Measurements from ENCODE around the gene DMD. TPM values are rescaled to one million over a fixed set of nuclear protein-coding genes. Genes with fewer than 3 reads are reported as not detected.

The DMD gene
- total RNA-seq, 6 experiments from 2014 or later: 18.7 to 43.4 (median 32.9) TPM

DNA sequence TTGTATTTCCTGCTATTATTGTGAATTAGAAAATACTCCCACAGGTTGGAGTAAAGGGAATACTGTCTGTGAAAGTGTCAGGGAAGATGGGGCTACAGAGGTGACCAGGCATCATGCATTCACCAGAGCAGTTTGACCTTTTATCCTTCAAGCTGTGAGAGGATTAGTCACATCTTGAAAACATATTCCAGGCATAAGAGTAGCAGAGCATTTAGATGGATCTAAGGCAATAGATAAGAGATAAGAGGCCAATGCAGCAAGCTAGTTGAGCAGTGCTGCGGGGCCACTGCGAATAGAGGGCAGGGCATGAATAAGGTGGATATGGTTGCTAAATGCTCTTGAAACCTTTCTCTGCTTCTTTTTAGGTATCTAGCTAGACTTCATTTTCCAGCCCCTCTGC is 1668.8 kb downstream of the DMD start:
- WGBS (ENCODE audit: insufficient coverage, low coverage, low lambda C conversion rate, missing lambda C conversion rate): 80% methylated on average over 2 of the region's 2 CpGs
- no peak overlapping the region for H3K4me3 ChIP-seq
- no peaks in the 10 kb centered on the region for H3K36me3 ChIP-seq
- H3K27me3 ChIP-seq: no peaks in the 10 kb centered on the region
- no peak for DNase-seq
- ATAC-seq: no peak
- TF ChIP-seq, protein P1, sequence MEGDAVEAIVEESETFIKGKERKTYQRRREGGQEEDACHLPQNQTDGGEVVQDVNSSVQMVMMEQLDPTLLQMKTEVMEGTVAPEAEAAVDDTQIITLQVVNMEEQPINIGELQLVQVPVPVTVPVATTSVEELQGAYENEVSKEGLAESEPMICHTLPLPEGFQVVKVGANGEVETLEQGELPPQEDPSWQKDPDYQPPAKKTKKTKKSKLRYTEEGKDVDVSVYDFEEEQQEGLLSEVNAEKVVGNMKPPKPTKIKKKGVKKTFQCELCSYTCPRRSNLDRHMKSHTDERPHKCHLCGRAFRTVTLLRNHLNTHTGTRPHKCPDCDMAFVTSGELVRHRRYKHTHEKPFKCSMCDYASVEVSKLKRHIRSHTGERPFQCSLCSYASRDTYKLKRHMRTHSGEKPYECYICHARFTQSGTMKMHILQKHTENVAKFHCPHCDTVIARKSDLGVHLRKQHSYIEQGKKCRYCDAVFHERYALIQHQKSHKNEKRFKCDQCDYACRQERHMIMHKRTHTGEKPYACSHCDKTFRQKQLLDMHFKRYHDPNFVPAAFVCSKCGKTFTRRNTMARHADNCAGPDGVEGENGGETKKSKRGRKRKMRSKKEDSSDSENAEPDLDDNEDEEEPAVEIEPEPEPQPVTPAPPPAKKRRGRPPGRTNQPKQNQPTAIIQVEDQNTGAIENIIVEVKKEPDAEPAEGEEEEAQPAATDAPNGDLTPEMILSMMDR (IDR thresholded peaks at IDR 0.05): no peak
- H3K4me1 ChIP-seq: no peaks in the 10 kb centered on the region
- no peak overlapping the region for H3K27ac ChIP-seq
- H3K9me3 ChIP-seq: no peaks in the 10 kb centered on the region
- intact Hi-C loops (cut with DNase I): no loop called here

DNA sequence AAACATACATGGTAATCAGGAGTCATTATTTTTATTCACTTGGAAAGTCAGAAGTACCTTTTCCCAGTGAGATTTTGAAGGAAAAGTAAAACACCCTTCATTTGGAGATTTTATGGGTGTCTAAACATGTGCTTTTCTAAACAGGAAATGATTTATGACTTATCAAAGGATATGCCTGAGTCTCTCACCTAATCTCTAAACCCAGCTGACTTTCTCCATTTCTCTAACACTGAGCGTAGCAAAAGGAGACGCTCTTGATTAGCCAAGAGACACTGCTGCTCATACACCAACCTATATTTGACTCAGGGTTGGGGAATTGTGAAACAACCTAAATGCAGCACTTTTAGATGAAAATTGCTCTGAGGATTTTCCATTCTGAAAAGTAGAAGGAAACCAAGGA is 1671.0 kb downstream of the DMD start:
- Histone ChIP-seq H3K9me3 (no peaks in the 10 kb centered on the region), H3K27me3 (no peaks in the 10 kb centered on the region), H3K4me3 (no peak overlapping the region), H3K36me3 (no peaks in the 10 kb centered on the region), H3K4me1 (no peaks in the 10 kb centered on the region), H3K27ac (no peak overlapping the region)
- intact Hi-C loops (cut with DNase I): no loop called here
- DNase-seq: no peak
- ATAC-seq: no peak
- WGBS (ENCODE audit: insufficient coverage, low coverage, low lambda C conversion rate, missing lambda C conversion rate): 50% methylated on average over 2 of the region's 2 CpGs
- TF ChIP-seq, protein P1 (IDR thresholded peaks at IDR 0.05): no peak

DNA sequence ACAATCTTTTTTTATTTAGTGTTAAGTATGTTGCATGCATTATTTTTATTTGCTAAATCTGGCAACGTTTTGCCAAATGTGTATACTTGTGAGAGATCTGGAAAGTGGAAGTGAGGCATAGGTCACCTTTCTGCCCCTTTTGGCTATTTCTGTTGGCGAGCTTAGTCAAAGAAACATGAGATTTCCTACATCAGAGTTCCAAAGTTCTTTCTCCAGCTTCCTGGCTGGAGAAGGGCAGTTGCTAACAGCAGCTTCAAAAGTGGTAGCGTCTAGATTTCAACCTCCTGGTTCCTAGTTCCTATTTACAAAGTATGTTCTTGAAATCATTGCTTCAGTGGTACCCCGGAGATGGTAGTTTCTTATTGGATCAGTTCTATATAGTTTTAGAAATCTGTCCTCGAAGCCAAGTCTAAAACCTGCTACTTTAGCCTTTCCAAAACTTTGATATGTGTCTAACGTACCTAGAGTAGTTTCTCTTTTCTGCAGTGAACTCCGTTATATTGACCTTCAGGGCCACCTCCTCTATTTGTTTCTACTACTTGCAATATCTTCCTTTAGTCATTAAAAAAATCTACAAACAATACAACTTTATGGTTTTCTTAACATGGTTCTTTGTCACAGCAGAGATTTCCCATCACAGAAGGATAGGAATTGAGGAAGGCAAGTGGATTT is 1683.8 kb downstream of the DMD start:
- intact Hi-C loops (cut with DNase I): no loop called here
- Histone ChIP-seq H3K9me3 (no peaks in the 10 kb centered on the region), H3K4me3 (peak overlapping the region in 1 of 3 donors; percentile 20), H3K27ac (peak overlapping the region in 2 of 3 donors; percentile 56 to 63), H3K27me3 (no peaks in the 10 kb centered on the region), H3K36me3 (no peaks in the 10 kb centered on the region), H3K4me1 (no peaks in the 10 kb centered on the region)
- DNase-seq: peak in 1 of 3 donors; percentile 39
- TF ChIP-seq POLR2A (IDR thresholded peaks at IDR 0.05): no peak
- 20% methylated on average over 6 of the region's 7 CpGs for WGBS (ENCODE audit: insufficient coverage, low coverage, low lambda C conversion rate, missing lambda C conversion rate)
- peak; percentile 85 to 95 (median 94) for ATAC-seq

DNA sequence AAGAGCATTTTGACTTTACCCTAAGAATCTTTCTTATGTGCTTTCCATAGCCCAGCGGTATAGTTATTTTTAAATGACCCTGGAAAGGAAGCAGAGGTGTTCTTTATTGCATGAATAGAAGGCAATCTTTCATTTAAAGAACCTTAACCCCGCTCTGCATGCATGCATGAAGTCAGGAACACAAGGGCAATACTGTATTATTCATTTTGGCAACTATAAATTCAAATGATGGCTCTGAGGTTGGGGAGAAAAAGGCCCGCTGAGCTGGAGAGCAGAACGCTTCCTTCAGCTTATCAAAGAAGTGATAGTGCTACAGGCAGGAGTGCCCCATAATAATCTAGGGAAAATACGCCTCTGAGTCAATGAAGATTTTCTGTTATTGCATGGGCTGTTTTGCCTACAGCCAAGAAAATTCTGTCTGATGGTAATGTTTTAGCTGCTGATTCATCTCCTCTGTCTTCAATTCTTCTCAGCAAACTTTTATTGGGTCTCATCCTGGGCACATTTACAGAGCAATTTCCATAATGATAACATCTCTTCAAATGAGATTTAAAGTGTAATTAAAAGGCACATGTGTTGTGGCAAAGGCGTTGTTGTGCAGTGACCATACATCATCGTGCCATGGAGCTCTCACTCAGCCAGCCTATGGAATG is 1687.3 kb downstream of the DMD start:
- no peaks in the 10 kb centered on the region for H3K4me1 ChIP-seq
- H3K9me3 ChIP-seq: no peaks in the 10 kb centered on the region
- ATAC-seq (no peak), DNase-seq (no peak)
- no peak for TF ChIP-seq POLR2A (IDR thresholded peaks at IDR 0.05)
- TF ChIP-seq, protein P1 (IDR thresholded peaks at IDR 0.05): no peak
- no peak overlapping the region for H3K4me3 ChIP-seq
- no peaks in the 10 kb centered on the region for H3K36me3 ChIP-seq
- WGBS (ENCODE audit: insufficient coverage, low coverage, low lambda C conversion rate, missing lambda C conversion rate): 46% methylated on average over 7 of the region's 7 CpGs
- no peak overlapping the region for H3K27ac ChIP-seq
- intact Hi-C loops (cut with DNase I): no loop called here
- H3K27me3 ChIP-seq: no peaks in the 10 kb centered on the region

DNA sequence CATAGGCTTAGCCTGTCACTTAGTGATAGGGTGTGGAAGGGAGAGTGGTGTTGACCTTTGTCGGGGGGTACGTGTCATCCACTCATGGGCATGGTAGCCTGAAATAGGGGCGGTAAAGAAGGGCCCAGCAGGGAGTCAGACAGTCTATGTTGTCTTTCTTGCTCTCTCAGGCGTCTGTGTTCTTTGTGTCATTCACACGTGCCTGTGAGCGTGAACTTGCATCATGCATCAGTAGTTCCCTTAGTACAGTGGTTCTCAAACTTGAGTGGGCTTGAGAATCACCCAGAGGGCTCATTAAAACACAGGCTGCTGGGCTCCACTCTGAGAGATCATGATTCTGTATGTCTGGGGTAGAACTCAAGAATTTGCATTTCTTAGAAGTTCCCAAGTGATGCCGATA is 1688.6 kb downstream of the DMD start:
- no peak for DNase-seq
- H3K9me3 ChIP-seq: no peaks in the 10 kb centered on the region
- H3K27me3 ChIP-seq: no peaks in the 10 kb centered on the region
- H3K4me3 ChIP-seq: no peak overlapping the region
- no peak overlapping the region for H3K27ac ChIP-seq
- no peak for ATAC-seq
- TF ChIP-seq, protein P1 (IDR thresholded peaks at IDR 0.05): no peak
- no peak for TF ChIP-seq POLR2A (IDR thresholded peaks at IDR 0.05)
- H3K4me1 ChIP-seq: no peaks in the 10 kb centered on the region
- no peaks in the 10 kb centered on the region for H3K36me3 ChIP-seq
- 62% methylated on average over 6 of the region's 7 CpGs for WGBS (ENCODE audit: insufficient coverage, low coverage, low lambda C conversion rate, missing lambda C conversion rate)
- intact Hi-C loops (cut with DNase I): no loop called here
